ENCODE results near the gene MTERF1.
"Not testable (repeated sequence)": the region's sequence is repeated elsewhere in the genome, so short reads cannot be mapped to it uniquely, and the experiment has no call there.

The MTERF1 gene, protein sequence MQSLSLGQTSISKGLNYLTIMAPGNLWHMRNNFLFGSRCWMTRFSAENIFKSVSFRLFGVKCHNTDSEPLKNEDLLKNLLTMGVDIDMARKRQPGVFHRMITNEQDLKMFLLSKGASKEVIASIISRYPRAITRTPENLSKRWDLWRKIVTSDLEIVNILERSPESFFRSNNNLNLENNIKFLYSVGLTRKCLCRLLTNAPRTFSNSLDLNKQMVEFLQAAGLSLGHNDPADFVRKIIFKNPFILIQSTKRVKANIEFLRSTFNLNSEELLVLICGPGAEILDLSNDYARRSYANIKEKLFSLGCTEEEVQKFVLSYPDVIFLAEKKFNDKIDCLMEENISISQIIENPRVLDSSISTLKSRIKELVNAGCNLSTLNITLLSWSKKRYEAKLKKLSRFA

DNA sequence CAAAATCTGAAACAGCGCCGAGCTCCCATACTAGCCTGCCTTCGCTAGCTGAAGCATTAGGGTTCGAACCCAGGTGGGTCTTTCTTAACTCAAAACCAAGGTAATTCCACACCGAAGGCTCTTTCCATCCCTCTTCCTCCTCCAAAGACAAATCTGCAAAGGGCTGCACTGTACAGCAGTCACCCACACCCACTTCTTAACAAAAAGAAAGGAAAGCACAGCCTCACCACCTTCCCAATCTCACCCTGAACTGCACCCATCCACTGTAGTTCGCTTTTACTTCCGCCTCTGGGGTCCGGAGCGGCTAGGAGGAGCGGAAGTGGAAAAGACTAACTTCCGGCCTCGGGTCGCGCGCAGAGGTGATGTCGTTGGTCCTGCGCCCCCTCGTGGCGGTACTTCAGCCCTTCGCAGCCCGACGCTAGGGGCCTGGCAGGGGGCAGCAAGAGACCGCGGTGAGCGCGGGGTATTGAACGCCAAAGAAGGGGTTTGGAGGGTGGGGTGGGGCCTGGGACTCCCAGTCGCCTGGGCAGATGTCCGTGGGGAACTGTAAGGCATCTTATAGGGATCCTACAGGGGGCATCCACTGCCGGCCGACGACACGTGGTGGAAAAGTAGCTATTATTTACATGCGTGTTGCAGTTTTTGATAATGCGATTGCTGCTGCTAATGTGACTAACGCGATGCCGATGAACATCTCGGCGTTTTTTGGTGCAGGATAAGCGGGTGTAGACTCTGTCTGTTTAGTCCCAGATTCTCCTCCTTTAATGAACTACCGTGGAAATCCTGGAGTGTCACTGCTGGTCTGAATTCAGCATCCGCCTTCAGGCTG, at the start of gene MTERF1:
Gene MTERF1 (minus strand): TSS at position 290 of the 829 bp plus-strand sequence. CDS start 619 bp downstream, outside the sequence.
- in situ Hi-C loops (cut with MboI; ENCODE audit: low pct_unique_long_range_greater_than_20kb, low sequenced_read_pairs): no loop called here
- DNase-seq: peak; percentile 97

- in situ Hi-C loops (cut with MboI; ENCODE audit: low pct_unique_long_range_greater_than_20kb, low sequenced_read_pairs): no loop called here
- no peak for DNase-seq
Measured at GRCh38 chr7:91929463-91929862, 49.0 kb upstream of the MTERF1 start.

- in situ Hi-C loops (cut with MboI; ENCODE audit: low pct_unique_long_range_greater_than_20kb, low sequenced_read_pairs): no loop called here
- DNase-seq: no peak
Measured at GRCh38 chr7:91927912-91928311, 47.4 kb upstream of the MTERF1 start.

DNA sequence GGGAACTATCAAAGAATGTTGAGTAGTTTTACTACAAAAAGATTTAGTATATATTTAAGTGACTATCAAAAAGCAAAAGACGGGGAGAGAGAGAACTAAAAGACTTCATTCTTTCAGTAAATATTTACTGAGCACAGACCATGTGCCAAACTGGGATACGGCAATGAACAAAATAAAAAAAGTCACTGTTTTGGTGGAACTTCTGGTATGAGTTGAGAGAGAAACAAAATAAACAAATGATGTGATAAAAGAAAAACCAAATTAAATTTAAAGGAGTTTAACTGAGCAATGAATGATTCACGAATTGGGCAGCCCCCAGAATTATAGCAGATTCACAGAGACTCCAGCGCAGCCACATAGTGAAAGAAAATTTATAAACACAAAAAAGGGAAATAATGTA, 42.4 kb upstream of the MTERF1 start:
- DNase-seq: no peak
- in situ Hi-C loops (cut with MboI; ENCODE audit: low pct_unique_long_range_greater_than_20kb, low sequenced_read_pairs): no loop called here

DNA sequence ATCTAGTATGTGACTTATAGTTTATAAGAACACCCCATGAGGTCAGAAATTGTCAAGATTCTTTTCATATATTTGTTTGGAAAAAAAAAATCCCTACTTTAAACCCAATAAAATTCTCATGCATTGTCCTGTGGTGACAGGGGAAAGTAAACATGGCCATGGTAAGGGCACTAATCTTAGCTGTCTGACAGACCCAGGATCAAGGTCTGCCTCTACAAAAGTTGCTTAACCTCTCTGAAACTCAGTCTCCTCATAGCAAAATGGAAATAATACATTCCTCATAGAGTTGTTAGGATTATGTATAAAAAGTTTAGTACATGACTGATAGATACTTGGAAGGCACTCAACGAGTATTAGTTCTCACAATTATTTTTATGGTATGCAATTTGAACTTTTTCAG, 37.9 kb upstream of the MTERF1 start:
- in situ Hi-C loops (cut with MboI; ENCODE audit: low pct_unique_long_range_greater_than_20kb, low sequenced_read_pairs): no loop called here
- DNase-seq: no peak

DNA sequence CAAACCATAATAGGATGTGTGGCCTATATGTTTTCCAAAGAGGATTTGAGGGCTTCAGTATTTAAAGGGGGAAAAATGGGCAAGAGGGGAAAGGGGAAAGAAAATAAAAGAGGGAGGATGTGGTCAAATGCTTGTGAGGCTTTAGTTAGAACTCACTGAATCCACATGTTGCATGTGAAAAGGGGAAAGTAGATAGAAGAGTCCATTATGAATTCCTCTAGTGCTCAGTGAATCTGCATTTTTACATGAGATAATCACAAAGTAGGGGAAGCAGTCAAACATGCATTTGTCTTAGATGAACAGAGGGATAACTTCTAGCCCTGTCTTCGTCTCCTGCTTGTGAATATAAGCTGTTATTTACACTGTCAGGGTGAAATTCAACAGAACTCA, 35.5 kb upstream of the MTERF1 start:
- in situ Hi-C loops (cut with MboI; ENCODE audit: low pct_unique_long_range_greater_than_20kb, low sequenced_read_pairs): no loop called here
- DNase-seq: no peak

- no peak for DNase-seq
- in situ Hi-C loops (cut with MboI; ENCODE audit: low pct_unique_long_range_greater_than_20kb, low sequenced_read_pairs): no loop called here
Measured at GRCh38 chr7:91915401-91916050, 35.0 kb upstream of the MTERF1 start.

DNA sequence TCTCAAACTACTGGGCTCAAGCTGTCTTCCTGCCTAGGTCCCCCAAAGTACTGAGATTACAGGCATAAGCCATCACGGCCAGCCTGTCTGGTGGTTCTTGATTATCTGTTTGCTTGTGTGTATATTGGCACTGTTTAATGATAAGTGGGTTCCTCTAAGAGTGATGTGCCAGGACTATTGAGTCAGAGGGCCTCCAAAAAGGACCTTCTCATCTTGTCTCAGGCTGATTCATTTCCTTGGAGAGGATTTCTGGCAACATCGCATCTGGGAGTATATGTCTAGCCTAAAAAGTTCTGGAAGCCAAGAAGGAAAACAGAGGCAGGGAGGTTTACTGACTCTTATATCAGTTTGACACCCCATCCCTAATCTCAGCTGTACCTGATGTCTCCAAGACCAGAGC, 33.1 kb upstream of the MTERF1 start:
- in situ Hi-C loops (cut with MboI; ENCODE audit: low pct_unique_long_range_greater_than_20kb, low sequenced_read_pairs): no loop called here
- no peak for DNase-seq

- in situ Hi-C loops (cut with MboI; ENCODE audit: low pct_unique_long_range_greater_than_20kb, low sequenced_read_pairs): no loop called here
- DNase-seq: no peak
Measured at GRCh38 chr7:91912494-91912893, 32.0 kb upstream of the MTERF1 start.

DNA sequence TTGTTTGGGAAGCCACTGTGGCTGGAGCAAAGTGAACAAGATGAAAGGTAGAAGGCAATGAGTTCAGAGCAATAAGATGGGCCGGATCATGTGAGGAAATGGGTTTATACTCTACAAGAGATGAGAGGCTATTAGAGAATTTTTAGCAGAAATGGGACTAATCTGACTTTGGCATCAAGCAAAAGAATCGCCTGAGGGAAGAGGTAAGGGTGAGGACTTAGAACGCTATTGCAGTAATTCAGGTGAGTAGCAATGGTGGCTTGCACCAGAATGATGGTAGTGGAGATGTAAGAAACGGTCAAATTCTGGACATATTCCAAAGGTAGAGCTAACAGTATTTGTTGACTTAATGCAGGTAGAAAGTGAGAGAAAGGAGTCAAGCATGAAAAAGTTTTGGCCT, 30.6 kb upstream of the MTERF1 start:
- in situ Hi-C loops (cut with MboI; ENCODE audit: low pct_unique_long_range_greater_than_20kb, low sequenced_read_pairs): no loop called here
- no peak for DNase-seq

DNA sequence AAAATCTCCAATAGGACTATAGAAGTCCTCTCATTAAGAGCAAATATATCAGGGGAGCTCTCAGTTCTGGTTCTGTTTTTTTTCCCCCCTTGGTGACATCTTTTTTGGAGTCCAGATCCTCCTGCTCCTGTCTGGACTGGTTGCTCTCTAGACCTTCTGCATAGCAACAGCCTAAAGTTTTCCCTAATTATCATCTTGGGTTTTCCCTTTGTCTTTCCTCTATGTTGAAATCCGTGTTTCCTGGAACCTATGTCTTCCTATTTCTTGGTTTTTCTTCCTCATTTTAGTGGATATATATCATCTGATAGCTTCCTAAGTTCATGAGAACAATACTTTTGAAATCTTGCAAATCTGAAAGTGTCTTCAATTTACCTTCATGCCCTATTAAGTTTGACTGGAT, 29.7 kb upstream of the MTERF1 start:
- in situ Hi-C loops (cut with MboI; ENCODE audit: low pct_unique_long_range_greater_than_20kb, low sequenced_read_pairs): no loop called here
- DNase-seq: no peak

- no peak for DNase-seq
- in situ Hi-C loops (cut with MboI; ENCODE audit: low pct_unique_long_range_greater_than_20kb, low sequenced_read_pairs): no loop called here
Measured at GRCh38 chr7:91899563-91899962, 19.1 kb upstream of the MTERF1 start.

- no peak for DNase-seq
- in situ Hi-C loops (cut with MboI; ENCODE audit: low pct_unique_long_range_greater_than_20kb, low sequenced_read_pairs): no loop called here
Measured at GRCh38 chr7:91898240-91898992, 17.9 kb upstream of the MTERF1 start.

DNA sequence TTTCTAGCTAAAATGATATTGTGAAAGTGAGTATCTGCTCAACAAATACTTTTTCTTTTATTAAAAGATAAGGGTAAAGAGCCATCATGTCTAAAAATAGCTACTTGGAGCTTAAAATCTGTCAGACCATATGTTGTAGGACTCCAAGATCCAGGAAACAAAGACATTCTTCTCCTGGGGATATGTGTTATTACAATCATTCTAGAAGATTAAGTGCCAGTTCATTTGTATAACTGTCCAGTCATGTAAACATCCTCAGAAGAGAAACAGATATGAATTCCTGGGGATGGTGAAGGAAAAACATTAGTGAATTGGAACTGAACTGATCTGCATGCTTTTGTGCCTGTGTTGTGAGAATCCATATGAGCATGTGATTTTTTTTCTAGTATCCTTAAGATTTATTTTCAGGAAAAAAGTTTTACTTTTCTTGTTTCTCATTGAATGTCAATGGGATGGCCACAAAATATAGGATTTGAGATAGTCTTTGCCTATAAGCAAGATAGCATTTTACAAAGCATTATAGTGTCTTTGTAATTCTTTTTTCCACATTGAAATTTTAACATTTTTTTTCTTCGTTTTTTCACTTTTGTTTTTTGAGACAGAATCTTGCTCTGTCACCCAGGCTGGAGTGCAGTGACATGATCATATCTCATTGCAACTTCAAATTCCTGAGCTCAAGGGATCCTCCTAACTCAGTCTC, 14.4 kb upstream of the MTERF1 start:
- DNase-seq: no peak
- in situ Hi-C loops (cut with MboI; ENCODE audit: low pct_unique_long_range_greater_than_20kb, low sequenced_read_pairs): no loop called here

- DNase-seq: not testable (repeated sequence)
Measured at GRCh38 chr7:91893699-91894098, 13.2 kb upstream of the MTERF1 start.

DNA sequence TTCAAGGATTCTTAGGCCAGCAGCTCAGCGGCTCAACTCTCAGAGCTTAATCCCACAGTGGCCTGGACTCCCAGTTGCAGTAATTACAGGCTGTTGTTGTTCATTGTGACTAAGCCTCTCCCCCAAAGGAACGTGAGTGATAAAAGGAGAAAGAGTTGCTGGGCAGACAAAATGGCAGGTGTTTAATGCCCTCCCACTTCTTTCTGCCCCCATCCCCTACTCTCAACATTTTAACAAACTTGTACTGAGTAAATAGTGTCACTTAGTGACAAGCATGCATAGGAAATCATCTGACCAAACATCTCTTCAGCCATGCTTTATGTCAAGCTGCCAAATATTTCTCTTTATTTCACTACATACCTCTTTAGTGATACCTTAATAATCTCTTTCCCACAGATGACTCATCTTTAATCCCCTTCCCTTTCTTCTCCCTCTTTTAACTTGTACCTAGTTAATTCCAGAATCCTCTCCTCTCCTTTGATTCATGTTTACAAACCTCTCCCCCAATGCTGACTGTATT, 12.4 kb upstream of the MTERF1 start:
- in situ Hi-C loops (cut with MboI; ENCODE audit: low pct_unique_long_range_greater_than_20kb, low sequenced_read_pairs): no loop called here
- no peak for DNase-seq

More at GRCh38 chr7:91893699-91894098, 13.2 kb upstream of the MTERF1 start:
- in situ Hi-C loops (cut with MboI; ENCODE audit: low pct_unique_long_range_greater_than_20kb, low sequenced_read_pairs): not testable (repeated sequence)

- DNase-seq: no peak
- in situ Hi-C loops (cut with MboI; ENCODE audit: low pct_unique_long_range_greater_than_20kb, low sequenced_read_pairs): no loop called here
Measured at GRCh38 chr7:91892099-91892705, 11.7 kb upstream of the MTERF1 start.
